ENCODE data around the gene ATP6AP1.

DNA sequence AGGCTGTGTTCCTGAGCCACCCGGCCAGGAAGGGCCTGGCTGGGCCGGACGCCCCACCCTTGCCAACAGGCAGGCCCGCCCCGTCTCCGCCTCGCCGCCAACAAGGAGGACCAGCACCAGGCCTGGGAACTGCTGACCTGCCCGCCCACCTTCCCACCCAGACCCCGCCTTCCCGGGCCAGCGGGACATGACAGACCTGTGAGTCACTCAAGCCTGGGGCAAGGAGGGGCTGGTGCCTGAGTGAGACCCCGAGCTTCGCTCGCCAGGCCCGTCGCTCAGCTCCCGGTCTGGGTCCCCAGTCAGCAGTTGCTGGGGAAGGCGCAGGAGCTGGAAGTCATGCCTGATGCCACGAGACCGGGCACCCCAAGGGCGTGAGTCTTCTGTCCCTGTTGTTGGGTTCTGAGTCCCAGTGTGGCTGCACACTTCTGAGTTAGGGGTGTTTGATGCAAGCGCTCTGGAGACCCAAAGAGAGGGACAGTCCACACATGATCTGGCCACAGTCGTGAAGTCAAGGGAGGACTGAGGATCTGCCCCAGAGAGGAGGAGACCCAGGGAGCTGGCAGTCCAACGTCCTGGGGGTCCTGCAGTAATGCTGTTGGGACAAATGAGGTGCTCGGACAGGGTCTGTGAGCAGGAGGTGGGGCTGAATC lies 19.1 kb upstream of the ATP6AP1 start, which contains the start of gene DNASE1L1:
- TF ChIP-seq, protein P1, sequence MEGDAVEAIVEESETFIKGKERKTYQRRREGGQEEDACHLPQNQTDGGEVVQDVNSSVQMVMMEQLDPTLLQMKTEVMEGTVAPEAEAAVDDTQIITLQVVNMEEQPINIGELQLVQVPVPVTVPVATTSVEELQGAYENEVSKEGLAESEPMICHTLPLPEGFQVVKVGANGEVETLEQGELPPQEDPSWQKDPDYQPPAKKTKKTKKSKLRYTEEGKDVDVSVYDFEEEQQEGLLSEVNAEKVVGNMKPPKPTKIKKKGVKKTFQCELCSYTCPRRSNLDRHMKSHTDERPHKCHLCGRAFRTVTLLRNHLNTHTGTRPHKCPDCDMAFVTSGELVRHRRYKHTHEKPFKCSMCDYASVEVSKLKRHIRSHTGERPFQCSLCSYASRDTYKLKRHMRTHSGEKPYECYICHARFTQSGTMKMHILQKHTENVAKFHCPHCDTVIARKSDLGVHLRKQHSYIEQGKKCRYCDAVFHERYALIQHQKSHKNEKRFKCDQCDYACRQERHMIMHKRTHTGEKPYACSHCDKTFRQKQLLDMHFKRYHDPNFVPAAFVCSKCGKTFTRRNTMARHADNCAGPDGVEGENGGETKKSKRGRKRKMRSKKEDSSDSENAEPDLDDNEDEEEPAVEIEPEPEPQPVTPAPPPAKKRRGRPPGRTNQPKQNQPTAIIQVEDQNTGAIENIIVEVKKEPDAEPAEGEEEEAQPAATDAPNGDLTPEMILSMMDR (conservative IDR thresholded peaks at IDR 0.05; ENCODE audit: low read length), result no peak
- TF ChIP-seq EZH2phosphoT487 (IDR thresholded peaks at IDR 0.05; ENCODE audit: borderline replicate concordance), result no peak

Data from Loucy (cell line).